SK-N-SH (cell line): Measurements from ENCODE around the gene KLK3.

Experiments used
- EP300 ChIP-seq, 2 experiments: IDR thresholded peaks; 2 replicates each; pipeline versions ENCODE4 v1.4.0 to v1.6.1; 2012; ENCODE audit warnings: borderline replicate concordance in 1 of 2, low read depth in 1 of 2, low read length in 1 of 2
- EZH2phosphoT487 ChIP-seq: fragments of 200-600 bp; sonication (generic); IDR thresholded peaks from 2 replicates; pipeline ENCODE4 v1.6.1; 2017; ENCODE audit warnings: low read depth, mixed run types, mild to moderate bottlenecking, antibody characterized with exemption, moderate library complexity, borderline replicate concordance
- JUND ChIP-seq: IDR thresholded peaks from 2 replicates; pipeline ENCODE4 v1.4.0; 2012
- MXI1 ChIP-seq: IDR thresholded peaks from 2 replicates; pipeline ENCODE4 v1.6.1; 2012; ENCODE audit warnings: mild to moderate bottlenecking, low read depth, low read length, improper control_type of control experiment
- NRF1 ChIP-seq: IDR thresholded peaks from 2 replicates; pipeline ENCODE4 v1.6.1; 2012; ENCODE audit warnings: low read depth, mild to moderate bottlenecking, low read length
- POLR2AphosphoS5 ChIP-seq: IDR thresholded peaks from 2 replicates; pipeline ENCODE4 v1.6.1; 2012; ENCODE audit warnings: low read depth, low read length
- RFX5 ChIP-seq: IDR thresholded peaks from 2 replicates; pipeline ENCODE4 v1.6.1; 2012; ENCODE audit warnings: mild to moderate bottlenecking, improper control_type of control experiment, low read length
- SIN3A ChIP-seq: IDR thresholded peaks from 2 replicates; pipeline ENCODE4 v1.6.1; 2012; ENCODE audit warnings: low read depth, mild to moderate bottlenecking, low read length, moderate library complexity, borderline replicate concordance
- SMC3 ChIP-seq: IDR thresholded peaks from 2 replicates; pipeline ENCODE4 v1.6.1; 2012; ENCODE audit warnings: low read depth, low read length, improper control_type of control experiment
- TAF1 ChIP-seq: IDR thresholded peaks from 2 replicates; pipeline ENCODE4 v1.6.1; 2012; ENCODE audit warnings: low read depth, mild to moderate bottlenecking, low read length, moderate library complexity, borderline replicate concordance
- TEAD4 ChIP-seq: IDR thresholded peaks from 2 replicates; pipeline ENCODE4 v1.4.0; 2012; ENCODE audit warnings: mild to moderate bottlenecking, borderline replicate concordance; ENCODE audit not compliant: insufficient read depth
- TF ChIP-seq, protein P1 (sequence below): fragments of 200-600 bp; sonication (generic); IDR thresholded peaks from 2 replicates; pipeline ENCODE4 v1.6.1; 2017; ENCODE audit warnings: antibody characterized with exemption, mild to moderate bottlenecking, moderate library complexity
- TF ChIP-seq, protein P2 (sequence below): IDR thresholded peaks from 2 replicates; pipeline ENCODE4 v1.6.1; 2012; ENCODE audit warnings: mild to moderate bottlenecking, low read depth, low read length, moderate library complexity
- TF ChIP-seq, protein P3 (sequence below): IDR thresholded peaks from 2 replicates; pipeline ENCODE4; 2012

GRCh38 chr19:50844296-50844935 is 10.3 kb upstream of the KLK3 start:
- TF ChIP-seq EZH2phosphoT487 (no peak), RFX5 (no peak), NRF1 (no peak), POLR2AphosphoS5 (no peak), EP300 (IDR thresholded peaks at IDR 0.05; ENCODE audit: borderline replicate concordance in 1 of 2, low read depth in 1 of 2, low read length in 1 of 2) (no peak), SMC3 (no peak), MXI1 (no peak), TEAD4 (no peak), TAF1 (no peak), JUND (no peak), SIN3A (no peak)
- TF ChIP-seq, protein P1, sequence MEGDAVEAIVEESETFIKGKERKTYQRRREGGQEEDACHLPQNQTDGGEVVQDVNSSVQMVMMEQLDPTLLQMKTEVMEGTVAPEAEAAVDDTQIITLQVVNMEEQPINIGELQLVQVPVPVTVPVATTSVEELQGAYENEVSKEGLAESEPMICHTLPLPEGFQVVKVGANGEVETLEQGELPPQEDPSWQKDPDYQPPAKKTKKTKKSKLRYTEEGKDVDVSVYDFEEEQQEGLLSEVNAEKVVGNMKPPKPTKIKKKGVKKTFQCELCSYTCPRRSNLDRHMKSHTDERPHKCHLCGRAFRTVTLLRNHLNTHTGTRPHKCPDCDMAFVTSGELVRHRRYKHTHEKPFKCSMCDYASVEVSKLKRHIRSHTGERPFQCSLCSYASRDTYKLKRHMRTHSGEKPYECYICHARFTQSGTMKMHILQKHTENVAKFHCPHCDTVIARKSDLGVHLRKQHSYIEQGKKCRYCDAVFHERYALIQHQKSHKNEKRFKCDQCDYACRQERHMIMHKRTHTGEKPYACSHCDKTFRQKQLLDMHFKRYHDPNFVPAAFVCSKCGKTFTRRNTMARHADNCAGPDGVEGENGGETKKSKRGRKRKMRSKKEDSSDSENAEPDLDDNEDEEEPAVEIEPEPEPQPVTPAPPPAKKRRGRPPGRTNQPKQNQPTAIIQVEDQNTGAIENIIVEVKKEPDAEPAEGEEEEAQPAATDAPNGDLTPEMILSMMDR = no peak
- TF ChIP-seq, protein P2, sequence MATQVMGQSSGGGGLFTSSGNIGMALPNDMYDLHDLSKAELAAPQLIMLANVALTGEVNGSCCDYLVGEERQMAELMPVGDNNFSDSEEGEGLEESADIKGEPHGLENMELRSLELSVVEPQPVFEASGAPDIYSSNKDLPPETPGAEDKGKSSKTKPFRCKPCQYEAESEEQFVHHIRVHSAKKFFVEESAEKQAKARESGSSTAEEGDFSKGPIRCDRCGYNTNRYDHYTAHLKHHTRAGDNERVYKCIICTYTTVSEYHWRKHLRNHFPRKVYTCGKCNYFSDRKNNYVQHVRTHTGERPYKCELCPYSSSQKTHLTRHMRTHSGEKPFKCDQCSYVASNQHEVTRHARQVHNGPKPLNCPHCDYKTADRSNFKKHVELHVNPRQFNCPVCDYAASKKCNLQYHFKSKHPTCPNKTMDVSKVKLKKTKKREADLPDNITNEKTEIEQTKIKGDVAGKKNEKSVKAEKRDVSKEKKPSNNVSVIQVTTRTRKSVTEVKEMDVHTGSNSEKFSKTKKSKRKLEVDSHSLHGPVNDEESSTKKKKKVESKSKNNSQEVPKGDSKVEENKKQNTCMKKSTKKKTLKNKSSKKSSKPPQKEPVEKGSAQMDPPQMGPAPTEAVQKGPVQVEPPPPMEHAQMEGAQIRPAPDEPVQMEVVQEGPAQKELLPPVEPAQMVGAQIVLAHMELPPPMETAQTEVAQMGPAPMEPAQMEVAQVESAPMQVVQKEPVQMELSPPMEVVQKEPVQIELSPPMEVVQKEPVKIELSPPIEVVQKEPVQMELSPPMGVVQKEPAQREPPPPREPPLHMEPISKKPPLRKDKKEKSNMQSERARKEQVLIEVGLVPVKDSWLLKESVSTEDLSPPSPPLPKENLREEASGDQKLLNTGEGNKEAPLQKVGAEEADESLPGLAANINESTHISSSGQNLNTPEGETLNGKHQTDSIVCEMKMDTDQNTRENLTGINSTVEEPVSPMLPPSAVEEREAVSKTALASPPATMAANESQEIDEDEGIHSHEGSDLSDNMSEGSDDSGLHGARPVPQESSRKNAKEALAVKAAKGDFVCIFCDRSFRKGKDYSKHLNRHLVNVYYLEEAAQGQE = no peak
- TF ChIP-seq, protein P3, sequence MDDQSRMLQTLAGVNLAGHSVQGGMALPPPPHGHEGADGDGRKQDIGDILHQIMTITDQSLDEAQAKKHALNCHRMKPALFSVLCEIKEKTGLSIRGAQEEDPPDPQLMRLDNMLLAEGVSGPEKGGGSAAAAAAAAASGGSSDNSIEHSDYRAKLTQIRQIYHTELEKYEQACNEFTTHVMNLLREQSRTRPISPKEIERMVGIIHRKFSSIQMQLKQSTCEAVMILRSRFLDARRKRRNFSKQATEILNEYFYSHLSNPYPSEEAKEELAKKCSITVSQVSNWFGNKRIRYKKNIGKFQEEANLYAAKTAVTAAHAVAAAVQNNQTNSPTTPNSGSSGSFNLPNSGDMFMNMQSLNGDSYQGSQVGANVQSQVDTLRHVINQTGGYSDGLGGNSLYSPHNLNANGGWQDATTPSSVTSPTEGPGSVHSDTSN = no peak
